SKM-1 (cell line): ENCODE measurements around the gene RABGGTA.
"Not testable (repeated sequence)": the region's sequence is repeated elsewhere in the genome, so short reads cannot be mapped to it uniquely, and the experiment has no call there.

Source experiments
- DNase-seq: peaks from one replicate; lab custom pipeline; 2025; ENCODE audit not compliant: unreplicated experiment; lab: John Stamatoyannopoulos, UW

The RABGGTA gene

DNA sequence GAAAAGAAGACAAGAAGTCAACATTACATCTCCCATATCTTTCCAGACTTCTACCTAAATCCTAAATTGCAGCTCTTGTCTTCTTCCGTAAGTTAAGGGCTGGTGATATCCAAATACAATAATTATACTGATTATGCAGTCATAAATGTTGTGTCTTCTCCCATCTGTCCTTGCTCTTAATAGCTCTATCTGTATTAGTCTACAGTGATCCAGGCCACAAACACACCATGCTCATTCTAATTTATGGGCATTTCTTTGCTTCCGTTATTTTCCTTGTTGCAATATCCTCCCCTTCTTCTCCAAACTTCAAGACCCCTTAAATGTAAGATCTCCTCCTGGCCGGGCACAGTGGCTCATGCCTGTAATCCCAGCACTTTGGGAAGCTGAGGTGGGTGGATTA is 51.9 kb downstream of the RABGGTA start:
- DNase-seq = no peak

DNA sequence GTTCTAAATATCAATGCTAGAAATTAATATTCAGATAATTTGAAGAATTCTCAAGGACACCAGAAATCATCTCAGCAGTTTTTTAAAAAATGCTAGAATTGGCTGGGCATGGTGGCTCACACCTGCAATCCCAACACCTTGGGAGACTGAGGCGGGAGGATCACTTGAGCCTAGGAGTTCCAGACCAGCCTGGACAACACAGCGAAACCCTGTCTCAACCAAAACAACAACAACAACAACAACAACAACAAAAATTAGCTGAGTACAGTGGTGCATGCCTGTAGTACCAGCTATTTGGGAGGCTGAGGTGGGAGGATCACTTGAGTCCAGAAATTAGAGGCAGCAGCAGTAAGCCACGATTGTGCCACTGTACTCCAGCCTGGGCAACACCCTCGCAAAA is 52.3 kb downstream of the RABGGTA start:
- DNase-seq = no peak

DNA sequence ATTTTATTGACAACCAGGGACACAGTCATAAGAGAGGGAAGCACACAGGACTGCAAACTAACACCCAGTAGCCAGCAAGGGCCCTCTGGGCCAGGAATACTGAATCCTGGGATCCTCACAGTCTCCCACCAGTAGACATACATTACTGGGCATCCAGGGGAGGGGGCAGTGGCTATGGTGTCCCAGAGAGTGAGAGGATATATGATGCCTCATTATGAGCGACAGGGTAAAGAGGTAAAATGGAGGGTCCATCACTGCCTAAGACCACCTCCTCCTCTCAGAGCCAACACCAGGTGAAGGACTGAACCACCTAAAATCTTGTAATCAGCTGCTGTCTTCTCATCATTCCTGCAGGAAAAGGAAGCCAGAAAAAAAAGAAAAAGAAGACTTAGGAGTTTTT is 54.5 kb downstream of the RABGGTA start:
- DNase-seq = not testable (repeated sequence)

DNA sequence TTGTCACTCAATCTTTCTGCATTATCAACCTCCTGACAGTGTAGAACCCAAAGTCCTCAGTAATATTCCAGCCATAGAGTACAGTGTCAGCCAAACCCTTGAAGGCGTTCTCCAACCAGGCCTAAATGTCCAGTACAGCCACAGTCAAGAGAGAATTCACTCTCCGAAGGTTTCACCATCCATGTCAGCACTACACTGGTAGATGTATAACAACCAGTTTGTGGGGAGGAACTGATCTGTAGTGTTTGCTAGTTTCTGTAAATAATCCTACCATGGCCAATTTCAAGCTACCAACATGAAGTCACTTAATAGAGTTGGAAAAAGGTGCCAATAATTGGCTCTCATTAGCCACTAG is 55.1 kb downstream of the RABGGTA start:
- DNase-seq = no peak
